GM10248 (cell line): ENCODE data around the gene FABP6.
"Not testable (repeated sequence)": the region's sequence is repeated elsewhere in the genome, so short reads cannot be mapped to it uniquely, and the experiment has no call there.

Experiments
- CTCF ChIA-PET: fragments of 300-600 bp; sonication (Branson Sonifier 250); formaldehyde crosslinking; extraction: SDS; loops from one replicate; lab custom pipeline; 2021; ENCODE audit warnings: antibody characterized with exemption; lab: Yijun Ruan, JAX
- POLR2A ChIA-PET: fragments of 350-650 bp; sonication (Branson Sonifier 250); formaldehyde crosslinking; extraction: SDS; loops from one replicate; lab custom pipeline; 2020; ENCODE audit warnings: antibody characterized with exemption; lab: Yijun Ruan, JAX
- DNase-seq: peaks from one replicate; pipeline ENCODE4 v3.0.0; 2012; ENCODE audit errors: extremely low spot score
- CTCF ChIP-seq: IDR thresholded peaks from 2 replicates; pipeline ENCODE4 v1.5.1; 2012; ENCODE audit warnings: mild to moderate bottlenecking, low read depth; ENCODE audit errors: extremely low read depth, missing control alignments, control extremely low read depth

Gene FABP6

DNA sequence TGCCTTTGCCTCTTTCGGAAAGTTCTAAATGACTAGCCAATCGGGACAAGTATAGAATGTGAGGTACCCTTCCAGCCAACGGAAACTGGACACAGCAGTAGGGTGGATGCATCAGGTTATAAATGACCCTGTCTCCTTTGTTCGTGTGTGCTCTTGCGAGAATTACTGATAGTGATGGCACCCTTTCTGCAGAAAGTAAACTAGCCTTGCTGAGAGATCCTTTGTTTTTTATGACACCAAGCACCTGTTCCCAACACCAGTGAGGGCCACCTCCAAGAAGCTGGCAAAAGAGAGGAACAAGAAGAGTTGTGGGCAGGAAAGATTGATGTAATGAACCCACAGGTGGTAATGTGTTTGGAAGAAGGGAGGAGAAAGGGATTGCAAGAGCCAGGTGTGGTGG is 42.8 kb upstream of the FABP6 start:
- CTCF ChIA-PET, result interaction anchor here (1.3 to 4.7 kb wide), 2 partner anchors 13 to 26 kb away, joined by 3 to 24 read pairs; no protein-coding TSS in a partner anchor
- no peak for DNase-seq
- POLR2A ChIA-PET, result no interaction called here
- TF ChIP-seq CTCF, result no peak

DNA sequence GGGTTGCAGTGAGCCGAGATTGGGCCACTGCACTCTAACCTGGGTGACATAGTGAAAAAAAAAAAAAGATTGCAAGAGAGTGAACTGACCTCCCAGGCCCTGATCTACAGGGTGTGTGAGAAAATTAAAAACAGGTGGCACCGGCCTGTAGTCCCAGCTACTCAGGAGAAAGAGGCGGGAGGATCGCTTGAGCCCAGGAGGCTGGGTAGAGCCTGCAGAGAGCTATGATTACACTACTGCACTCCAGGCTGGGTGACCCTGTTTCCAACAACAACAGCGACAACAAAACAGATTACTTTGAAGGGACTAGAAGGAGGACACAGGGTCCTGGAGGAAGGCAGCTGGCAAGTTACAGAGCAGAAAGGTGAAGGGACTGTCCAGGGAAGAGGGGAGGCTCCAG is 42.2 kb upstream of the FABP6 start:
- ChIA-PET POLR2A (no interaction called here), CTCF (interaction anchor here (1.1 to 4.7 kb wide), 5 partner anchors 12 to 165 kb away, joined by 3 to 24 read pairs (median 4); no protein-coding TSS in a partner anchor)
- no peak for DNase-seq
- TF ChIP-seq CTCF, result no peak

- ChIA-PET CTCF (interaction anchor here (1.1 to 4.7 kb wide), 7 partner anchors 11 to 167 kb away, joined by 3 to 24 read pairs (median 4); no protein-coding TSS in a partner anchor), POLR2A (no interaction called here)
- peak; percentile 53 for DNase-seq
- TF ChIP-seq CTCF, result no peak
These were observed 40.9 kb upstream of the FABP6 start for GRCh38 chr5:160188141-160189015.

DNA sequence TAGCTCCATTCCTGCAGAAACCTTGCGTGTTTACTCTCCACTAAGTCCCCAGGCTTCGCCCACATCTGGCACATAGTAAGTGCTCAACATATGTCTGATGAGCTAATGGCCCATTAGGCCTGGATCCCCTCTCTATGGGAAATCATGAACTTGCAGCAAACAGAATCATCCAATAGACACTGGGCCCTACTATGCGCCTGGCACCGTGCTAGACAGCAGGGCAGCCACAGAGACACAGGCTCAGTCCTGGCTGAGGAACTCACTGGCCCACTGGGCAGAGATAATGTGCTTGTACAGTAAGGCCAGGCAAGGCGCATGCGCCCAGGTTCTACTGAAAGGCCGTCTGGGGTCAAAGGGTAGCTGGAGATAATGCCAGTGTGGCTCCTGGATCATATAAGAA is 36.9 kb upstream of the FABP6 start:
- POLR2A ChIA-PET, result no interaction called here
- CTCF ChIA-PET, result interaction anchor here (1.0 to 4.2 kb wide), 2 partner anchors 152 to 171 kb away, joined by 3 to 18 read pairs; no protein-coding TSS in a partner anchor
- no peak for DNase-seq
- TF ChIP-seq CTCF, result no peak

GRCh38 chr5:160193076-160193475 is 36.2 kb upstream of the FABP6 start:
- DNase-seq, POLR2A ChIA-PET: not testable (repeated sequence)
- CTCF ChIA-PET, result interaction anchor here (1.0 to 4.2 kb wide), 2 partner anchors 152 to 171 kb away, joined by 3 to 18 read pairs; no protein-coding TSS in a partner anchor

DNA sequence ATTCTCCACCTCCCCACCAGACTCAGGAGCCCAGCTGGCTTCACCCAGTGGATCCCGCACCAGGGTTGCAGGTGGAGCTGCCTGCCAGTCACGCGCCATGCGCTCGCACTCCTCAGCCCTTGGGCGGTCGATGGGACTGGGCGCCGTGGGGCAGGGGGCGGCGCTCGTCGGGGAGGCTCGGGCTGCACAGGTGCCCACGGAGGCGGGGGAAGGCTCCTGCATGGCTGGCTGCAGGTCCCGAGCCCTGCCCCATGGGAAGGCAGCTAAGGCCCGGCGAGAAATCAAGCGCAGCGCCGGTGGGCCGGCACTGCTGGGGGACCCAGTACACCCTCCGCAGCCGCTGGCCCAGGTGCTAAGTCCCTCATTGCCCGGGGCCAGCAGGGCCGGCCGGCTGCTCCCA is 35.5 kb upstream of the FABP6 start:
- DNase-seq, POLR2A ChIA-PET: not testable (repeated sequence)
- CTCF ChIA-PET, result interaction anchor here (4.2 kb wide), 1 partner anchor 151 kb away, joined by 18 read pairs; no protein-coding TSS in a partner anchor

DNA sequence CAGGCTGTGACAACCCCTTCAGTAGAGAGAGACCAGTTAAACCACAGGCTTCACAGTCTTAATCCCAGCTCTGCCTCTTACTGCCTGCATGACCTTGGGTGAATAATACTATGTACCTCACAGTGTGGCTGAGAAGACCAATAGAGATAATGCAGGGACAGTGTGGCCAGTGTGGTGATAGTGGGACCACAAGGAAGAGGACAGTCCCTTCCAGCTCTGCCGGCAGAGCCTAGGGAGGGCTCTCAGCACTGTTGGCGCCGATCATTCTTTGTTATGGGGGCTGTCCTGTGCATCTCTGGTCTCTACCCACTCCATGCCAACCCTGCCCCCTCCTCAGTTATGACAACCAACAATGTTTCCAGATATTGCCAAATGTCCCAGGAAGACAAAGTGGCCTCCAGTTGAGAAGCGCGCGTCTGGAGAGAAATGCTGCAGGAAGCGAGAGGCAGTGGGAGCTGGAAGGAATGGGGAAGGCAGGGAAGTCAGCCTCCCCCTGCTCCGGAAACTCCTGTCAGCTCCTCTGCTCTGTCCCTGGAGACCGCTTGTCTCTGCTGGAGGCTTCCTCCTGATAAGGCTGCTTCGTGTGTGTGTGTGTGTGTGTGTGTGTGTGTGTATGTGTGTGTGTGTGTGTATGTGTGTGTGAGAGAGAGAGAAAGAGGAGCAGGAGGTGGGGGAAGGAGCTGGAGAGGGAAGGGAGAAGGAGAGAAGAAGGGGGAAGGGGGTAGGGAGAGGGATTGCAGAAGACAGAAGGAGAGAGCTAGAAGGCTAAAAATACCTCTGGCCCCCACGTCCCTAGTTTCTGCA is 31.8 kb upstream of the FABP6 start:
- CTCF ChIA-PET, result interaction anchor here (0.7 to 6.2 kb wide), 8 partner anchors 9 to 151 kb away, joined by 3 to 73 read pairs (median 7); no protein-coding TSS in a partner anchor
- no peak for DNase-seq
- POLR2A ChIA-PET, result no interaction called here
- TF ChIP-seq CTCF, result no peak
